ENCODE measurements around the gene XK. TPM values are rescaled to one million over a fixed set of nuclear protein-coding genes. Genes with fewer than 3 reads are reported as not detected.

The XK gene
- total RNA-seq, 1 experiment from 2014 or later, result 1.1 TPM

DNA sequence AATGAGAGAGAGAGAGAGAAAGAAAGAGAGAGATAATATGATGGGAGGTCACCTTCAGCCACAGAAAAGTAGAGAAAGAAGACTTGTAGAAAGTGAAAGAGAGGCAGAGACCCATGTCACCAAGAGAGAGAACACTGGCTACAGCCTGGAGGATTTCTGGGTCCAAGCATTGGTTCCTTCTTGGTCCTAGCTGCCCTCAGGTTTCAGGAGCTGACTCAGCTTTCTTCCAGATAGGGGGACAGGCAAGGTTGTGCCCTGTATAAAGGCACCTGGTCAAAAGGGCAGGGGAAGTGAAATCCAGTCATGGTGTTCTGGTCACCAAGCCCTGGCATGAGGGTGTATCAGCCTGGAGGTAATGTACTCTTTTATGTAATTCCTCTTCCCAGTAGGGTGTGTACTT, 47.5 kb upstream of the XK start:
- Mint-ChIP-seq H3K27ac (no peak overlapping the region), H3K36me3 (peaks cover 10% of the 10 kb centered on the region), H3K4me3 (no peak overlapping the region), H3K27me3 (ENCODE audit: low read depth) (no peaks in the 10 kb centered on the region; the same call in 1 of the 2 replicates), H3K4me1 (peaks cover 3% of the 10 kb centered on the region; the same call in 1 of the 2 replicates), H3K9me3 (peaks cover 7% of the 10 kb centered on the region; the same call in 1 of the 2 replicates)
- ATAC-seq (no peak), DNase-seq (ENCODE audit: low spot score) (no peak)
- POLR2A ChIA-PET, result no interaction called here
- CTCF ChIA-PET, result no interaction called here
- TF ChIP-seq FOXK1 (CRISPR knock-in tag; IDR thresholded peaks at IDR 0.05) (no peak), HMGA2 (CRISPR knock-in tag; IDR thresholded peaks at IDR 0.05) (no peak), GTF2I (CRISPR knock-in tag; conservative IDR thresholded peaks at IDR 0.05) (no peak), ATF1 (CRISPR knock-in tag; IDR thresholded peaks at IDR 0.05) (no peak), NR1H2 (CRISPR knock-in tag; IDR thresholded peaks at IDR 0.05) (no peak), SP1 (CRISPR knock-in tag; conservative IDR thresholded peaks at IDR 0.05) (no peak), PRRX2 (CRISPR knock-in tag; IDR thresholded peaks at IDR 0.05) (no peak), ZNF219 (CRISPR knock-in tag; IDR thresholded peaks at IDR 0.05; ENCODE audit: borderline replicate concordance) (no peak), NFATC4 (CRISPR knock-in tag; IDR thresholded peaks at IDR 0.05) (no peak), SMAD4 (CRISPR knock-in tag; IDR thresholded peaks at IDR 0.05) (no peak), KAT7 (CRISPR knock-in tag; IDR thresholded peaks at IDR 0.05; ENCODE audit: borderline replicate concordance) (no peak)
- TF ChIP-seq, protein P1, sequence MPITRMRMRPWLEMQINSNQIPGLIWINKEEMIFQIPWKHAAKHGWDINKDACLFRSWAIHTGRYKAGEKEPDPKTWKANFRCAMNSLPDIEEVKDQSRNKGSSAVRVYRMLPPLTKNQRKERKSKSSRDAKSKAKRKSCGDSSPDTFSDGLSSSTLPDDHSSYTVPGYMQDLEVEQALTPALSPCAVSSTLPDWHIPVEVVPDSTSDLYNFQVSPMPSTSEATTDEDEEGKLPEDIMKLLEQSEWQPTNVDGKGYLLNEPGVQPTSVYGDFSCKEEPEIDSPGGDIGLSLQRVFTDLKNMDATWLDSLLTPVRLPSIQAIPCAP (CRISPR knock-in tag; IDR thresholded peaks at IDR 0.05), result no peak
- TF ChIP-seq, protein P2, sequence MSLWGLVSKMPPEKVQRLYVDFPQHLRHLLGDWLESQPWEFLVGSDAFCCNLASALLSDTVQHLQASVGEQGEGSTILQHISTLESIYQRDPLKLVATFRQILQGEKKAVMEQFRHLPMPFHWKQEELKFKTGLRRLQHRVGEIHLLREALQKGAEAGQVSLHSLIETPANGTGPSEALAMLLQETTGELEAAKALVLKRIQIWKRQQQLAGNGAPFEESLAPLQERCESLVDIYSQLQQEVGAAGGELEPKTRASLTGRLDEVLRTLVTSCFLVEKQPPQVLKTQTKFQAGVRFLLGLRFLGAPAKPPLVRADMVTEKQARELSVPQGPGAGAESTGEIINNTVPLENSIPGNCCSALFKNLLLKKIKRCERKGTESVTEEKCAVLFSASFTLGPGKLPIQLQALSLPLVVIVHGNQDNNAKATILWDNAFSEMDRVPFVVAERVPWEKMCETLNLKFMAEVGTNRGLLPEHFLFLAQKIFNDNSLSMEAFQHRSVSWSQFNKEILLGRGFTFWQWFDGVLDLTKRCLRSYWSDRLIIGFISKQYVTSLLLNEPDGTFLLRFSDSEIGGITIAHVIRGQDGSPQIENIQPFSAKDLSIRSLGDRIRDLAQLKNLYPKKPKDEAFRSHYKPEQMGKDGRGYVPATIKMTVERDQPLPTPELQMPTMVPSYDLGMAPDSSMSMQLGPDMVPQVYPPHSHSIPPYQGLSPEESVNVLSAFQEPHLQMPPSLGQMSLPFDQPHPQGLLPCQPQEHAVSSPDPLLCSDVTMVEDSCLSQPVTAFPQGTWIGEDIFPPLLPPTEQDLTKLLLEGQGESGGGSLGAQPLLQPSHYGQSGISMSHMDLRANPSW (CRISPR knock-in tag; conservative IDR thresholded peaks at IDR 0.05; ENCODE audit: low read depth), result no peak
- TF ChIP-seq, protein P3, sequence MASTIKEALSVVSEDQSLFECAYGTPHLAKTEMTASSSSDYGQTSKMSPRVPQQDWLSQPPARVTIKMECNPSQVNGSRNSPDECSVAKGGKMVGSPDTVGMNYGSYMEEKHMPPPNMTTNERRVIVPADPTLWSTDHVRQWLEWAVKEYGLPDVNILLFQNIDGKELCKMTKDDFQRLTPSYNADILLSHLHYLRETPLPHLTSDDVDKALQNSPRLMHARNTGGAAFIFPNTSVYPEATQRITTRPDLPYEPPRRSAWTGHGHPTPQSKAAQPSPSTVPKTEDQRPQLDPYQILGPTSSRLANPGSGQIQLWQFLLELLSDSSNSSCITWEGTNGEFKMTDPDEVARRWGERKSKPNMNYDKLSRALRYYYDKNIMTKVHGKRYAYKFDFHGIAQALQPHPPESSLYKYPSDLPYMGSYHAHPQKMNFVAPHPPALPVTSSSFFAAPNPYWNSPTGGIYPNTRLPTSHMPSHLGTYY (CRISPR knock-in tag; IDR thresholded peaks at IDR 0.05), result no peak
- TF ChIP-seq, protein P4, sequence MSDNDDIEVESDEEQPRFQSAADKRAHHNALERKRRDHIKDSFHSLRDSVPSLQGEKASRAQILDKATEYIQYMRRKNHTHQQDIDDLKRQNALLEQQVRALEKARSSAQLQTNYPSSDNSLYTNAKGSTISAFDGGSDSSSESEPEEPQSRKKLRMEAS (CRISPR knock-in tag; IDR thresholded peaks at IDR 0.05), result no peak
- TF ChIP-seq, protein P5, sequence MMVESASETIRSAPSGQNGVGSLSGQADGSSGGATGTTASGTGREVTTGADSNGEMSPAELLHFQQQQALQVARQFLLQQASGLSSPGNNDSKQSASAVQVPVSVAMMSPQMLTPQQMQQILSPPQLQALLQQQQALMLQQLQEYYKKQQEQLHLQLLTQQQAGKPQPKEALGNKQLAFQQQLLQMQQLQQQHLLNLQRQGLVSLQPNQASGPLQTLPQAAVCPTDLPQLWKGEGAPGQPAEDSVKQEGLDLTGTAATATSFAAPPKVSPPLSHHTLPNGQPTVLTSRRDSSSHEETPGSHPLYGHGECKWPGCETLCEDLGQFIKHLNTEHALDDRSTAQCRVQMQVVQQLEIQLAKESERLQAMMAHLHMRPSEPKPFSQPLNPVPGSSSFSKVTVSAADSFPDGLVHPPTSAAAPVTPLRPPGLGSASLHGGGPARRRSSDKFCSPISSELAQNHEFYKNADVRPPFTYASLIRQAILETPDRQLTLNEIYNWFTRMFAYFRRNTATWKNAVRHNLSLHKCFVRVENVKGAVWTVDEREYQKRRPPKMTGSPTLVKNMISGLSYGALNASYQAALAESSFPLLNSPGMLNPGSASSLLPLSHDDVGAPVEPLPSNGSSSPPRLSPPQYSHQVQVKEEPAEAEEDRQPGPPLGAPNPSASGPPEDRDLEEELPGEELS (CRISPR knock-in tag; IDR thresholded peaks at IDR 0.05), result no peak
- TF ChIP-seq, protein P6, sequence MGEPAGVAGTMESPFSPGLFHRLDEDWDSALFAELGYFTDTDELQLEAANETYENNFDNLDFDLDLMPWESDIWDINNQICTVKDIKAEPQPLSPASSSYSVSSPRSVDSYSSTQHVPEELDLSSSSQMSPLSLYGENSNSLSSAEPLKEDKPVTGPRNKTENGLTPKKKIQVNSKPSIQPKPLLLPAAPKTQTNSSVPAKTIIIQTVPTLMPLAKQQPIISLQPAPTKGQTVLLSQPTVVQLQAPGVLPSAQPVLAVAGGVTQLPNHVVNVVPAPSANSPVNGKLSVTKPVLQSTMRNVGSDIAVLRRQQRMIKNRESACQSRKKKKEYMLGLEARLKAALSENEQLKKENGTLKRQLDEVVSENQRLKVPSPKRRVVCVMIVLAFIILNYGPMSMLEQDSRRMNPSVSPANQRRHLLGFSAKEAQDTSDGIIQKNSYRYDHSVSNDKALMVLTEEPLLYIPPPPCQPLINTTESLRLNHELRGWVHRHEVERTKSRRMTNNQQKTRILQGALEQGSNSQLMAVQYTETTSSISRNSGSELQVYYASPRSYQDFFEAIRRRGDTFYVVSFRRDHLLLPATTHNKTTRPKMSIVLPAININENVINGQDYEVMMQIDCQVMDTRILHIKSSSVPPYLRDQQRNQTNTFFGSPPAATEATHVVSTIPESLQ (CRISPR knock-in tag; IDR thresholded peaks at IDR 0.05), result no peak
- TF ChIP-seq, protein P7, sequence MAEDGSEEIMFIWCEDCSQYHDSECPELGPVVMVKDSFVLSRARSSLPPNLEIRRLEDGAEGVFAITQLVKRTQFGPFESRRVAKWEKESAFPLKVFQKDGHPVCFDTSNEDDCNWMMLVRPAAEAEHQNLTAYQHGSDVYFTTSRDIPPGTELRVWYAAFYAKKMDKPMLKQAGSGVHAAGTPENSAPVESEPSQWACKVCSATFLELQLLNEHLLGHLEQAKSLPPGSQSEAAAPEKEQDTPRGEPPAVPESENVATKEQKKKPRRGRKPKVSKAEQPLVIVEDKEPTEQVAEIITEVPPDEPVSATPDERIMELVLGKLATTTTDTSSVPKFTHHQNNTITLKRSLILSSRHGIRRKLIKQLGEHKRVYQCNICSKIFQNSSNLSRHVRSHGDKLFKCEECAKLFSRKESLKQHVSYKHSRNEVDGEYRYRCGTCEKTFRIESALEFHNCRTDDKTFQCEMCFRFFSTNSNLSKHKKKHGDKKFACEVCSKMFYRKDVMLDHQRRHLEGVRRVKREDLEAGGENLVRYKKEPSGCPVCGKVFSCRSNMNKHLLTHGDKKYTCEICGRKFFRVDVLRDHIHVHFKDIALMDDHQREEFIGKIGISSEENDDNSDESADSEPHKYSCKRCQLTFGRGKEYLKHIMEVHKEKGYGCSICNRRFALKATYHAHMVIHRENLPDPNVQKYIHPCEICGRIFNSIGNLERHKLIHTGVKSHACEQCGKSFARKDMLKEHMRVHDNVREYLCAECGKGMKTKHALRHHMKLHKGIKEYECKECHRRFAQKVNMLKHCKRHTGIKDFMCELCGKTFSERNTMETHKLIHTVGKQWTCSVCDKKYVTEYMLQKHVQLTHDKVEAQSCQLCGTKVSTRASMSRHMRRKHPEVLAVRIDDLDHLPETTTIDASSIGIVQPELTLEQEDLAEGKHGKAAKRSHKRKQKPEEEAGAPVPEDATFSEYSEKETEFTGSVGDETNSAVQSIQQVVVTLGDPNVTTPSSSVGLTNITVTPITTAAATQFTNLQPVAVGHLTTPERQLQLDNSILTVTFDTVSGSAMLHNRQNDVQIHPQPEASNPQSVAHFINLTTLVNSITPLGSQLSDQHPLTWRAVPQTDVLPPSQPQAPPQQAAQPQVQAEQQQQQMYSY (CRISPR knock-in tag; IDR thresholded peaks at IDR 0.05), result no peak

Data from WTC11 (cell line).